ENCODE data around the gene COX6A1. TPM values are rescaled to one million over a fixed set of nuclear protein-coding genes. Genes with fewer than 3 reads are reported as not detected.

Gene COX6A1
- total and polyA plus RNA-seq, 2 of the 13 experiments (the other 11 are each of a cell fraction or from before 2014, with no cell fraction given): 542 to 673 TPM

DNA sequence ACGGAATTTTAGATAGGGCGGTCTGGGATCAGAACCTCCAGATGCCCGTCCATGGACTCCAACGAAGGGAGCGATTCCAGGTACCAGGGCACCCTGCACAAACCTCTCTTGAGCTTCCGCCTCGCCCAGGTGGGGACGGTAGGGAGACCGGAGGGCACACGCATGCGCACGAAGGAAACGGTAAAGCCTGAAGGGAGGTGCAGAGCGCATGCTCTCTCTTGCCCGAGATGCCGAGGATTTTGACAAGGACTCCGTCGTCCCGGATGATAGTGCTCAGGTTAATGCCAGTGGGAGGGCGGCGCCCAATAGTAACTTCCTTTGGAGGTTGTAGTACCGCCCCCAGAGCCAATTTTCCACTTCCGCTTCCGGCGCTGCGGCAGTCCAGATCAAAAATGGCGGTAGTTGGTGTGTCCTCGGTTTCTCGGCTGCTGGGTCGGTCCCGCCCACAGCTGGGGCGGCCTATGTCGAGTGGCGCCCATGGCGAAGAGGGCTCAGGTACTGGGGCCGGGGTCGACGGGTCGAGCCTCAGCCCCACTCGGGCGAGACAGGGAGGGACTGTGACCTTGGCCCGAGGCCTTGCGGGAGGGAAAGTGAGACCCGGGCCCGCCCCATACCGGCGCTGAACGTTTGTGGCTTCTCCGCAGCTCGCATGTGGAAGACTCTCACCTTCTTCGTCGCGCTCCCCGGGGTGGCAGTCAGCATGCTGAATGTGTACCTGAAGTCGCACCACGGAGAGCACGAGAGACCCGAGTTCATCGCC, at the start of gene COX6A1 (continued):
- TF ChIP-seq, protein P1, sequence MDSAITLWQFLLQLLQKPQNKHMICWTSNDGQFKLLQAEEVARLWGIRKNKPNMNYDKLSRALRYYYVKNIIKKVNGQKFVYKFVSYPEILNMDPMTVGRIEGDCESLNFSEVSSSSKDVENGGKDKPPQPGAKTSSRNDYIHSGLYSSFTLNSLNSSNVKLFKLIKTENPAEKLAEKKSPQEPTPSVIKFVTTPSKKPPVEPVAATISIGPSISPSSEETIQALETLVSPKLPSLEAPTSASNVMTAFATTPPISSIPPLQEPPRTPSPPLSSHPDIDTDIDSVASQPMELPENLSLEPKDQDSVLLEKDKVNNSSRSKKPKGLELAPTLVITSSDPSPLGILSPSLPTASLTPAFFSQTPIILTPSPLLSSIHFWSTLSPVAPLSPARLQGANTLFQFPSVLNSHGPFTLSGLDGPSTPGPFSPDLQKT (CRISPR knock-in tag; IDR thresholded peaks at IDR 0.05; ENCODE audit: borderline replicate concordance): no peak
- TF ChIP-seq KDM6A (CRISPR knock-in tag; IDR thresholded peaks at IDR 0.05; ENCODE audit: low read depth) (no peak), ZC3H4 (CRISPR knock-in tag; IDR thresholded peaks at IDR 0.05; ENCODE audit: borderline replicate concordance) (no peak), ZNF329 (CRISPR knock-in tag; IDR thresholded peaks at IDR 0.05; ENCODE audit: low read depth) (peak; percentile 44; the same call in 1 of the 2 replicates), ZNF83 (CRISPR knock-in tag; IDR thresholded peaks at IDR 0.05; ENCODE audit: borderline replicate concordance) (peak; percentile 59; the same call in 1 of the 2 replicates), ZBTB33 (CRISPR knock-in tag; IDR thresholded peaks at IDR 0.05) (0 out of 2 replicates have a peak, but pooled peaks have one; percentile 7), ZNF121 (CRISPR knock-in tag; IDR thresholded peaks at IDR 0.05) (no peak), NFYB (CRISPR knock-in tag; IDR thresholded peaks at IDR 0.05) (peak; percentile 77), ZNF513 (CRISPR knock-in tag; conservative IDR thresholded peaks at IDR 0.05) (no peak), TCF7 (IDR thresholded peaks at IDR 0.05; ENCODE audit: low read depth) (no peak), LCORL (IDR thresholded peaks at IDR 0.05) (no peak), LCORL (CRISPR knock-in tag; IDR thresholded peaks at IDR 0.05) (0 out of 2 replicates have a peak, but pooled peaks have one; percentile 64), KMT2A (CRISPR knock-in tag; IDR thresholded peaks at IDR 0.05) (peak; percentile 76; the same call in 1 of the 2 replicates), POLR2G (IDR thresholded peaks at IDR 0.05; ENCODE audit: low read depth, low read length) (peak; percentile 93), MIXL1 (CRISPR knock-in tag; IDR thresholded peaks at IDR 0.05) (peak; percentile 60; the same call in 1 of the 2 replicates), ZFP37 (CRISPR knock-in tag; IDR thresholded peaks at IDR 0.05; ENCODE audit: borderline replicate concordance) (no peak; the same call in 1 of the 2 replicates), HNF4A (CRISPR knock-in tag; IDR thresholded peaks at IDR 0.05) (no peak)
- TF ChIP-seq, protein P2, sequence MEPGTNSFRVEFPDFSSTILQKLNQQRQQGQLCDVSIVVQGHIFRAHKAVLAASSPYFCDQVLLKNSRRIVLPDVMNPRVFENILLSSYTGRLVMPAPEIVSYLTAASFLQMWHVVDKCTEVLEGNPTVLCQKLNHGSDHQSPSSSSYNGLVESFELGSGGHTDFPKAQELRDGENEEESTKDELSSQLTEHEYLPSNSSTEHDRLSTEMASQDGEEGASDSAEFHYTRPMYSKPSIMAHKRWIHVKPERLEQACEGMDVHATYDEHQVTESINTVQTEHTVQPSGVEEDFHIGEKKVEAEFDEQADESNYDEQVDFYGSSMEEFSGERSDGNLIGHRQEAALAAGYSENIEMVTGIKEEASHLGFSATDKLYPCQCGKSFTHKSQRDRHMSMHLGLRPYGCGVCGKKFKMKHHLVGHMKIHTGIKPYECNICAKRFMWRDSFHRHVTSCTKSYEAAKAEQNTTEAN (CRISPR knock-in tag; conservative IDR thresholded peaks at IDR 0.05): no peak
- TF ChIP-seq, protein P3, sequence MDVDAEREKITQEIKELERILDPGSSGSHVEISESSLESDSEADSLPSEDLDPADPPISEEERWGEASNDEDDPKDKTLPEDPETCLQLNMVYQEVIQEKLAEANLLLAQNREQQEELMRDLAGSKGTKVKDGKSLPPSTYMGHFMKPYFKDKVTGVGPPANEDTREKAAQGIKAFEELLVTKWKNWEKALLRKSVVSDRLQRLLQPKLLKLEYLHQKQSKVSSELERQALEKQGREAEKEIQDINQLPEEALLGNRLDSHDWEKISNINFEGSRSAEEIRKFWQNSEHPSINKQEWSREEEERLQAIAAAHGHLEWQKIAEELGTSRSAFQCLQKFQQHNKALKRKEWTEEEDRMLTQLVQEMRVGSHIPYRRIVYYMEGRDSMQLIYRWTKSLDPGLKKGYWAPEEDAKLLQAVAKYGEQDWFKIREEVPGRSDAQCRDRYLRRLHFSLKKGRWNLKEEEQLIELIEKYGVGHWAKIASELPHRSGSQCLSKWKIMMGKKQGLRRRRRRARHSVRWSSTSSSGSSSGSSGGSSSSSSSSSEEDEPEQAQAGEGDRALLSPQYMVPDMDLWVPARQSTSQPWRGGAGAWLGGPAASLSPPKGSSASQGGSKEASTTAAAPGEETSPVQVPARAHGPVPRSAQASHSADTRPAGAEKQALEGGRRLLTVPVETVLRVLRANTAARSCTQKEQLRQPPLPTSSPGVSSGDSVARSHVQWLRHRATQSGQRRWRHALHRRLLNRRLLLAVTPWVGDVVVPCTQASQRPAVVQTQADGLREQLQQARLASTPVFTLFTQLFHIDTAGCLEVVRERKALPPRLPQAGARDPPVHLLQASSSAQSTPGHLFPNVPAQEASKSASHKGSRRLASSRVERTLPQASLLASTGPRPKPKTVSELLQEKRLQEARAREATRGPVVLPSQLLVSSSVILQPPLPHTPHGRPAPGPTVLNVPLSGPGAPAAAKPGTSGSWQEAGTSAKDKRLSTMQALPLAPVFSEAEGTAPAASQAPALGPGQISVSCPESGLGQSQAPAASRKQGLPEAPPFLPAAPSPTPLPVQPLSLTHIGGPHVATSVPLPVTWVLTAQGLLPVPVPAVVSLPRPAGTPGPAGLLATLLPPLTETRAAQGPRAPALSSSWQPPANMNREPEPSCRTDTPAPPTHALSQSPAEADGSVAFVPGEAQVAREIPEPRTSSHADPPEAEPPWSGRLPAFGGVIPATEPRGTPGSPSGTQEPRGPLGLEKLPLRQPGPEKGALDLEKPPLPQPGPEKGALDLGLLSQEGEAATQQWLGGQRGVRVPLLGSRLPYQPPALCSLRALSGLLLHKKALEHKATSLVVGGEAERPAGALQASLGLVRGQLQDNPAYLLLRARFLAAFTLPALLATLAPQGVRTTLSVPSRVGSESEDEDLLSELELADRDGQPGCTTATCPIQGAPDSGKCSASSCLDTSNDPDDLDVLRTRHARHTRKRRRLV (CRISPR knock-in tag; IDR thresholded peaks at IDR 0.05): no peak

Data from HepG2 (cell line).